Anterior cingulate cortex (tissue), 58 donors: Measurements from ENCODE around the gene TLN1.

Experiments used
- DNase-seq, 58 donors: peaks; one replicate each; lab custom pipeline; 2025; lab: John Stamatoyannopoulos, UW

The TLN1 gene

GRCh38 chr9:35732185-35732799 lies at the start of gene TLN1, which contains the start of gene CREB3:
TLN1 (minus strand) TSS chr9:35732195; CDS start chr9:35725694, 6,501 bp downstream.
CREB3 (plus strand) TSS chr9:35732666; CDS start chr9:35732773, 107 bp downstream.
- peak; percentile 79 to 100 (median 97) for DNase-seq

GRCh38 chr9:35781066-35781465 lies 49.1 kb upstream of the TLN1 start:
- no peak for DNase-seq

GRCh38 chr9:35778496-35778895 lies 46.5 kb upstream of the TLN1 start:
- DNase-seq: no peak

GRCh38 chr9:35776018-35776417 lies 44.0 kb upstream of the TLN1 start:
- no peak for DNase-seq

GRCh38 chr9:35774907-35775635 lies 43.1 kb upstream of the TLN1 start:
- DNase-seq: peak in 4 of 58 donors; percentile 3 to 19 (median 14)

- no peak for DNase-seq
These were observed 39.9 kb upstream of the TLN1 start for GRCh38 chr9:35771943-35772342.

GRCh38 chr9:35771534-35771933 lies 39.5 kb upstream of the TLN1 start:
- peak in 1 of 58 donors; percentile 7 for DNase-seq

- DNase-seq: no peak
These were observed 39.1 kb upstream of the TLN1 start for GRCh38 chr9:35771075-35771433.

GRCh38 chr9:35769763-35770162 lies 37.8 kb upstream of the TLN1 start:
- DNase-seq: no peak

- DNase-seq: no peak
These were observed 35.5 kb upstream of the TLN1 start for GRCh38 chr9:35767458-35767857.

- DNase-seq: no peak
These were observed 35.0 kb upstream of the TLN1 start for GRCh38 chr9:35766997-35767396.

- DNase-seq: no peak
These were observed 31.8 kb upstream of the TLN1 start for GRCh38 chr9:35763803-35764202.

GRCh38 chr9:35763181-35763580 lies 31.2 kb upstream of the TLN1 start:
- no peak for DNase-seq

GRCh38 chr9:35760651-35761050 lies 28.7 kb upstream of the TLN1 start:
- DNase-seq: peak in 3 of 58 donors; percentile 13 to 22 (median 16)

GRCh38 chr9:35759795-35760194 lies 27.8 kb upstream of the TLN1 start:
- no peak for DNase-seq

- DNase-seq: no peak
These were observed 26.6 kb upstream of the TLN1 start for GRCh38 chr9:35758475-35759050.

GRCh38 chr9:35757892-35758275 lies 25.9 kb upstream of the TLN1 start:
- DNase-seq: no peak

- peak in 26 of 58 donors; percentile 29 to 76 (median 54) for DNase-seq
These were observed 25.4 kb upstream of the TLN1 start for GRCh38 chr9:35757226-35757891.

- DNase-seq: peak in 54 of 58 donors; percentile 29 to 87 (median 59)
These were observed 24.6 kb upstream of the TLN1 start for GRCh38 chr9:35756275-35757225.

- DNase-seq: no peak
These were observed 23.1 kb upstream of the TLN1 start for GRCh38 chr9:35755071-35755470.
